Measurements from ENCODE around the gene HOXD3.

GRCh38 chr2:176189681-176190641 lies 32.9 kb downstream of the HOXD3 start:
- no peak for TF ChIP-seq CTCF (IDR thresholded peaks at IDR 0.05)
- no peak for TF ChIP-seq POLR2A (IDR thresholded peaks at IDR 0.05)
- TF ChIP-seq POLR2AphosphoS5 (IDR thresholded peaks at IDR 0.05): no peak

Data from upper lobe of left lung (tissue), 4 donors.